BE2C (cell line): ENCODE data around the gene SAMD9.

Experiments
- DNase-seq: peaks from one replicate; pipeline ENCODE4 v3.0.0-alpha.2; 2020
- H3K27me3 ChIP-seq: fragments of 250-450 bp; sonication (Bioruptor Pico); 2 replicates; pipeline ENCODE4 v1.5.1; 2020; ENCODE audit warnings: mild to moderate bottlenecking
- H3K36me3 ChIP-seq: fragments of 250-450 bp; sonication (Bioruptor Pico); 2 replicates; pipeline ENCODE4 v1.5.1; 2020; ENCODE audit warnings: mild to moderate bottlenecking
- H3K4me1 ChIP-seq: fragments of 250-450 bp; sonication (Bioruptor Pico); 2 replicates; pipeline ENCODE4 v1.5.1; 2020
- H3K4me3 ChIP-seq: 2 replicates; pipeline ENCODE4 v1.5.1; 2011; ENCODE audit warnings: low read depth, low read length
- H3K9me3 ChIP-seq: fragments of 250-450 bp; sonication (Bioruptor Pico); 2 replicates; pipeline ENCODE4 v1.5.1; 2020
- TF ChIP-seq, protein P1 (sequence below): IDR thresholded peaks from 2 replicates; pipeline ENCODE4 v1.5.1; 2012; ENCODE audit warnings: mild to moderate bottlenecking, low read depth, low read length

Gene SAMD9

DNA sequence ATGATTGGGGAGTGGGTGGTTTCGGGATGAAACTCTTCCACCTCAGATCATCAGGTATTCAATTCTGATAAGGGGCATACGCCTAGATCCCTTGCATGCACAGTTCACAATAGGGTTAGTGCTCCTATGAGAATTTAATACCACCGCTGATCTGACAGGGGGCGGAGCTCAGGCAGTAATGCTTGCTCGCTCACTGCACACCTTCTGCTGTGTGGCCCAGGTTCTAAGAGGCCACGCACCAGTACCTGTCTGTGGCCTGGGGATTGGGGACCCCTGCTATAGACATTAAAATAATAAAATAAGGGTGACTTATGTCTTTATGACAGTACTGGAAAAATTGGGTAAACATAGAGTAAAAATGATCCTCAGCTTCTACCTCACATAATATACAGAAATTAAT, 66.1 kb downstream of the SAMD9 start:
- TF ChIP-seq, protein P1, sequence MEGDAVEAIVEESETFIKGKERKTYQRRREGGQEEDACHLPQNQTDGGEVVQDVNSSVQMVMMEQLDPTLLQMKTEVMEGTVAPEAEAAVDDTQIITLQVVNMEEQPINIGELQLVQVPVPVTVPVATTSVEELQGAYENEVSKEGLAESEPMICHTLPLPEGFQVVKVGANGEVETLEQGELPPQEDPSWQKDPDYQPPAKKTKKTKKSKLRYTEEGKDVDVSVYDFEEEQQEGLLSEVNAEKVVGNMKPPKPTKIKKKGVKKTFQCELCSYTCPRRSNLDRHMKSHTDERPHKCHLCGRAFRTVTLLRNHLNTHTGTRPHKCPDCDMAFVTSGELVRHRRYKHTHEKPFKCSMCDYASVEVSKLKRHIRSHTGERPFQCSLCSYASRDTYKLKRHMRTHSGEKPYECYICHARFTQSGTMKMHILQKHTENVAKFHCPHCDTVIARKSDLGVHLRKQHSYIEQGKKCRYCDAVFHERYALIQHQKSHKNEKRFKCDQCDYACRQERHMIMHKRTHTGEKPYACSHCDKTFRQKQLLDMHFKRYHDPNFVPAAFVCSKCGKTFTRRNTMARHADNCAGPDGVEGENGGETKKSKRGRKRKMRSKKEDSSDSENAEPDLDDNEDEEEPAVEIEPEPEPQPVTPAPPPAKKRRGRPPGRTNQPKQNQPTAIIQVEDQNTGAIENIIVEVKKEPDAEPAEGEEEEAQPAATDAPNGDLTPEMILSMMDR: no peak
- Histone ChIP-seq H3K27me3 (peaks cover 34% of the 10 kb centered on the region), H3K4me1 (no peaks in the 10 kb centered on the region), H3K36me3 (no peaks in the 10 kb centered on the region), H3K9me3 (no peaks in the 10 kb centered on the region), H3K4me3 (no peak overlapping the region)
- DNase-seq: no peak
